Peyer's patch (tissue), 4 donors: Measurements from ENCODE around the gene C17orf50. TPM values are rescaled to one million over a fixed set of nuclear protein-coding genes. Genes with fewer than 3 reads are reported as not detected.

Experiments
- DNase-seq, 3 donors: peaks; one replicate each; pipeline ENCODE4 v3.0.0-alpha.2; 2017 to 2019
- H3K27ac ChIP-seq, 4 donors: fragments of 200-600 bp; sonication (generic); one replicate each; pipeline ENCODE4 v1.5.1; 2016 to 2019
- H3K27me3 ChIP-seq, 2 donors: fragments of 200-600 bp; sonication (generic); one replicate each; pipeline ENCODE4 v1.5.1; 2019
- H3K36me3 ChIP-seq, 3 donors: fragments of 200-600 bp; sonication (generic); one replicate each; pipeline ENCODE4 v1.5.1; 2016 to 2019
- H3K4me1 ChIP-seq, 4 donors: fragments of 200-600 bp; sonication (generic); one replicate each; pipeline ENCODE4 v1.5.1; 2016 to 2019
- H3K4me3 ChIP-seq, 4 donors: fragments of 200-600 bp; sonication (generic); 1 replicate in 3 of 4; 2 replicates in 1 of 4; pipeline ENCODE4 v1.5.1; 2016 to 2019; ENCODE audit warnings: mild to moderate bottlenecking in 1 of 4
- H3K9me3 ChIP-seq, 4 donors: fragments of 200-600 bp; sonication (generic); one replicate each; pipeline ENCODE4 v1.5.1; 2016 to 2019; ENCODE audit warnings: mild to moderate bottlenecking in 1 of 4
- CTCF ChIP-seq, 6 experiments: fragments of 450-650 bp in 4 of 6; fragments of 200-600 bp in 2 of 6; sonication (generic) in 1 of 6; IDR thresholded peaks; one replicate each; pipeline ENCODE4 v1.5.1; 2017 to 2019; ENCODE audit warnings: antibody characterized with exemption in 6 of 6, mild to moderate bottlenecking in 3 of 6, moderate library complexity in 1 of 6
- POLR2A ChIP-seq, 2 donors: fragments of 450-650 bp; IDR thresholded peaks; one replicate each; pipeline ENCODE4 v1.5.1; 2017; ENCODE audit warnings: antibody characterized with exemption in 2 of 2, mild to moderate bottlenecking in 2 of 2, moderate library complexity in 2 of 2
- total RNA-seq, 4 donors: library from RNA; depleted of rRNA; stranded (reverse); fragments of >200 nt; gene quantifications; one replicate each; pipeline ENCODE4 v1.1.0, GENCODE V29; 2016

C17orf50 gene
- total RNA-seq, 4 donors from 2014 or later = not detected

- H3K27ac ChIP-seq = no peak overlapping the region
- no peaks in the 10 kb centered on the region for H3K4me1 ChIP-seq
- TF ChIP-seq CTCF (IDR thresholded peaks at IDR 0.05) = no peak
- no peak for TF ChIP-seq POLR2A (IDR thresholded peaks at IDR 0.05)
- no peaks in the 10 kb centered on the region for H3K36me3 ChIP-seq
- no peak for DNase-seq
- no peaks in the 10 kb centered on the region for H3K27me3 ChIP-seq
- no peaks in the 10 kb centered on the region for H3K9me3 ChIP-seq
- no peak overlapping the region for H3K4me3 ChIP-seq
These were observed 3.4 kb upstream of the C17orf50 start for GRCh38 chr17:35757243-35757642.

GRCh38 chr17:35761601-35762000, 914 bp downstream of the C17orf50 start:
- no peak overlapping the region for H3K4me3 ChIP-seq
- no peaks in the 10 kb centered on the region for H3K36me3 ChIP-seq
- no peaks in the 10 kb centered on the region for H3K27me3 ChIP-seq
- H3K9me3 ChIP-seq = no peaks in the 10 kb centered on the region
- peaks cover 0 to 19% (median 1%) of the 10 kb centered on the region in 4 donors for H3K4me1 ChIP-seq
- no peak overlapping the region for H3K27ac ChIP-seq
- DNase-seq = no peak
- no peak for TF ChIP-seq POLR2A (IDR thresholded peaks at IDR 0.05)
- TF ChIP-seq CTCF (IDR thresholded peaks at IDR 0.05) = no peak

GRCh38 chr17:35763767-35764122, 3.1 kb downstream of the C17orf50 start:
- H3K4me1 ChIP-seq = peaks cover 0 to 35% (median 1%) of the 10 kb centered on the region in 4 donors
- no peaks in the 10 kb centered on the region for H3K36me3 ChIP-seq
- no peaks in the 10 kb centered on the region for H3K27me3 ChIP-seq
- peak overlapping the region; percentile 39 to 56 (median 48) for H3K4me3 ChIP-seq
- H3K9me3 ChIP-seq = no peaks in the 10 kb centered on the region
- TF ChIP-seq POLR2A (IDR thresholded peaks at IDR 0.05) (no peak), CTCF (IDR thresholded peaks at IDR 0.05) (no peak)
- peak overlapping the region in 2 of 4 donors; percentile 20 to 88 for H3K27ac ChIP-seq
- no peak for DNase-seq

GRCh38 chr17:35764123-35764991, 3.7 kb downstream of the C17orf50 start:
- no peaks in the 10 kb centered on the region for H3K9me3 ChIP-seq
- H3K36me3 ChIP-seq = no peaks in the 10 kb centered on the region
- H3K27ac ChIP-seq = peak overlapping the region; percentile 8 to 88 (median 16)
- peaks cover 0 to 39% (median 2%) of the 10 kb centered on the region in 4 donors for H3K4me1 ChIP-seq
- H3K27me3 ChIP-seq = no peaks in the 10 kb centered on the region
- H3K4me3 ChIP-seq = peak overlapping the region; percentile 39 to 56 (median 48)
- DNase-seq = peak; percentile 84 to 96 (median 95)
- TF ChIP-seq POLR2A (IDR thresholded peaks at IDR 0.05) (no peak), CTCF (IDR thresholded peaks at IDR 0.05) (peak; percentile 83 to 100 (median 96))

GRCh38 chr17:35765086-35765710, 4.5 kb downstream of the C17orf50 start:
- Histone ChIP-seq H3K27me3 (no peaks in the 10 kb centered on the region), H3K27ac (peak overlapping the region in 1 of 4 donors; percentile 88), H3K9me3 (no peaks in the 10 kb centered on the region), H3K4me3 (peak overlapping the region in 1 of 4 donors; percentile 53), H3K36me3 (no peaks in the 10 kb centered on the region), H3K4me1 (peaks cover 0 to 41% (median 3%) of the 10 kb centered on the region in 4 donors)
- TF ChIP-seq POLR2A (IDR thresholded peaks at IDR 0.05) = no peak
- TF ChIP-seq CTCF (IDR thresholded peaks at IDR 0.05) = no peak
- no peak for DNase-seq
